Mesenchymal stem cell (in vitro differentiated cells and primary cell): ENCODE measurements around the gene AGGF1.

Source experiments
- DNase-seq: peaks from one replicate; pipeline ENCODE4 v3.0.0-alpha.2; 2013
- H2AFZ ChIP-seq: one replicate; pipeline ENCODE4 v1.6.1; 2013; ENCODE audit warnings: low read depth, mild to moderate bottlenecking, control low read depth, inconsistent platforms, low read length, moderate library complexity
- H2AK5ac ChIP-seq: 2 replicates; pipeline ENCODE4 v1.6.1; 2013; ENCODE audit warnings: low read length, moderate library complexity, mild to moderate bottlenecking, inconsistent platforms; ENCODE audit not compliant: severe bottlenecking
- H2BK120ac ChIP-seq: one replicate; pipeline ENCODE4 v1.6.1; 2013; ENCODE audit warnings: low read depth, mild to moderate bottlenecking, inconsistent platforms, low read length, moderate library complexity
- H2BK12ac ChIP-seq, 2 experiments: one replicate each; pipeline ENCODE4 v1.6.1; 2013; ENCODE audit warnings: inconsistent platforms in 2 of 2, low read length in 2 of 2, mild to moderate bottlenecking in 2 of 2, moderate library complexity in 2 of 2, control low read depth in 1 of 2
- H2BK15ac ChIP-seq: one replicate; pipeline ENCODE4 v1.6.1; 2013; ENCODE audit warnings: mild to moderate bottlenecking, low read depth, inconsistent platforms; ENCODE audit not compliant: poor library complexity, severe bottlenecking
- H2BK5ac ChIP-seq: 2 replicates; pipeline ENCODE4 v1.6.1; 2013; ENCODE audit warnings: low read depth, mild to moderate bottlenecking, low read length, control low read depth, inconsistent platforms; ENCODE audit not compliant: poor library complexity, severe bottlenecking
- H3K14ac ChIP-seq, 2 experiments: one replicate each; pipeline ENCODE4 v1.6.1; 2013; ENCODE audit warnings: inconsistent platforms in 2 of 2, low read length in 2 of 2, control low read depth in 1 of 2, mild to moderate bottlenecking in 1 of 2, moderate library complexity in 1 of 2
- H3K18ac ChIP-seq, 2 experiments: one replicate each; pipeline ENCODE4 v1.6.1; 2013; ENCODE audit warnings: inconsistent platforms in 2 of 2, low read length in 2 of 2, control low read depth in 1 of 2, low read depth in 1 of 2, mild to moderate bottlenecking in 1 of 2
- H3K23ac ChIP-seq, 2 experiments: one replicate each; pipeline ENCODE4 v1.6.1; 2013; ENCODE audit warnings: inconsistent platforms in 2 of 2, low read length in 2 of 2, mild to moderate bottlenecking in 2 of 2, moderate library complexity in 2 of 2, control low read depth in 1 of 2
- H3K27ac ChIP-seq: 2 replicates; pipeline ENCODE4 v1.5.1; 2013; ENCODE audit warnings: mild to moderate bottlenecking, moderate library complexity, low read length, control low read depth, inconsistent platforms; ENCODE audit not compliant: poor library complexity, severe bottlenecking
- H3K27me3 ChIP-seq, 2 experiments: 2 replicates each; pipeline versions ENCODE4 v1.6.1 to v1.7.0; 2013; ENCODE audit warnings: low read length in 2 of 2, mild to moderate bottlenecking in 2 of 2, moderate library complexity in 2 of 2, control low read depth in 1 of 2, inconsistent platforms in 1 of 2; ENCODE audit not compliant: control insufficient read depth in 1 of 2, insufficient read depth in 1 of 2
- H3K36me3 ChIP-seq, 2 experiments: 2 replicates each; pipeline versions ENCODE4 v1.6.1 to v1.7.0; 2013; ENCODE audit warnings: low read length in 2 of 2, control low read depth in 1 of 2, inconsistent platforms in 1 of 2, low read depth in 1 of 2, mild to moderate bottlenecking in 1 of 2; ENCODE audit not compliant: insufficient read depth in 2 of 2, control insufficient read depth in 1 of 2
- H3K4ac ChIP-seq, 2 experiments: one replicate each; pipeline ENCODE4 v1.6.1; 2013; ENCODE audit warnings: inconsistent platforms in 2 of 2, low read length in 2 of 2, mild to moderate bottlenecking in 2 of 2, moderate library complexity in 2 of 2, control low read depth in 1 of 2, low read depth in 1 of 2
- H3K4me1 ChIP-seq: 2 replicates; pipeline ENCODE4 v1.6.1; 2013; ENCODE audit warnings: low read depth, low read length, control low read depth; ENCODE audit not compliant: control insufficient read depth, insufficient read depth
- H3K4me2 ChIP-seq: 2 replicates; pipeline ENCODE4 v1.6.1; 2013; ENCODE audit warnings: low read length, mild to moderate bottlenecking, inconsistent platforms; ENCODE audit not compliant: poor library complexity, severe bottlenecking
- H3K4me3 ChIP-seq, 2 experiments: 2 replicates each; pipeline versions ENCODE4 v1.5.1 to v1.7.0; 2013; ENCODE audit warnings: low read length in 2 of 2, mild to moderate bottlenecking in 2 of 2, control low read depth in 1 of 2, low read depth in 1 of 2; ENCODE audit not compliant: insufficient read depth in 1 of 2
- H3K79me1 ChIP-seq: replicated peaks from 2 replicates; pipeline ENCODE4 v1.6.1; 2013; ENCODE audit warnings: mild to moderate bottlenecking, control low read depth, low read length, inconsistent platforms; ENCODE audit not compliant: poor library complexity, severe bottlenecking
- H3K9ac ChIP-seq: 2 replicates; pipeline ENCODE4 v1.7.0; 2013; ENCODE audit warnings: mild to moderate bottlenecking, low read length, moderate library complexity
- H3K9me3 ChIP-seq: 2 replicates; pipeline ENCODE4 v1.7.0; 2013; ENCODE audit warnings: mild to moderate bottlenecking, low read length; ENCODE audit not compliant: control insufficient read depth
- H4K8ac ChIP-seq: one replicate; pipeline ENCODE4 v1.6.1; 2013; ENCODE audit warnings: inconsistent platforms, mild to moderate bottlenecking, low read length, moderate library complexity
- H4K91ac ChIP-seq: one replicate; pipeline ENCODE4 v1.6.1; 2013; ENCODE audit warnings: mild to moderate bottlenecking, low read length, inconsistent platforms
- WGBS: methylation state at CpG from one replicate; pipeline ENCODE4 v1.1.7; 2013; ENCODE audit warnings: mixed read lengths; 5-methylcytosine and 5-hydroxymethylcytosine counted together

Gene AGGF1

GRCh38 chr5:77015938-77016569 lies 14.2 kb upstream of the AGGF1 start:
- Histone ChIP-seq H3K18ac (no peak overlapping the region), H3K27me3 (no peaks in the 10 kb centered on the region), H4K8ac (no peak overlapping the region), H2BK5ac (no peak overlapping the region), H2BK120ac (no peak overlapping the region), H3K4me3 (no peak overlapping the region), H3K27ac (no peak overlapping the region), H2BK12ac (no peak overlapping the region), H3K9me3 (no peaks in the 10 kb centered on the region), H3K4me1 (no peaks in the 10 kb centered on the region), H3K23ac (no peak overlapping the region), H3K36me3 (no peaks in the 10 kb centered on the region), H3K14ac (no peak overlapping the region), H4K91ac (no peak overlapping the region), H2AK5ac (no peak overlapping the region), H3K9ac (no peak overlapping the region), H2BK15ac (no peak overlapping the region), H3K4ac (no peak overlapping the region), H2AFZ (no peak overlapping the region), H3K4me2 (no peak overlapping the region), H3K79me1 (no peaks in the 10 kb centered on the region)
- peak; percentile 75 for DNase-seq
- 30% methylated on average over 2 of the region's 3 CpGs for WGBS

GRCh38 chr5:77016962-77017361 lies 13.2 kb upstream of the AGGF1 start:
- Histone ChIP-seq H2BK15ac (no peak overlapping the region), H3K4me3 (no peak overlapping the region)
- 91% methylated on average over 1 of the region's 1 CpG for WGBS

GRCh38 chr5:77017668-77018067 lies 12.5 kb upstream of the AGGF1 start:
- H3K36me3 ChIP-seq, result no peaks in the 10 kb centered on the region
- H3K23ac ChIP-seq, result no peak overlapping the region
- WGBS, result 79% methylated on average over 3 of the region's 4 CpGs
- no peaks in the 10 kb centered on the region for H3K79me1 ChIP-seq
- H2BK15ac ChIP-seq, result no peak overlapping the region
- no peaks in the 10 kb centered on the region for H3K4me1 ChIP-seq
- no peak overlapping the region for H3K18ac ChIP-seq
- H3K27ac ChIP-seq, result no peak overlapping the region
- H3K14ac ChIP-seq, result no peak overlapping the region
- H2BK12ac ChIP-seq, result no peak overlapping the region
- H3K4me3 ChIP-seq, result no peak overlapping the region
- H2AFZ ChIP-seq, result no peak overlapping the region
- no peak for DNase-seq
- no peak overlapping the region for H3K4me2 ChIP-seq
- H3K9me3 ChIP-seq, result no peaks in the 10 kb centered on the region
- no peak overlapping the region for H4K8ac ChIP-seq
- peaks cover 0 to 13% of the 10 kb centered on the region in 2 experiments for H3K27me3 ChIP-seq
- no peak overlapping the region for H4K91ac ChIP-seq
- H2AK5ac ChIP-seq, result no peak overlapping the region
- H2BK120ac ChIP-seq, result no peak overlapping the region
- no peak overlapping the region for H3K4ac ChIP-seq
- H2BK5ac ChIP-seq, result no peak overlapping the region
- H3K9ac ChIP-seq, result no peak overlapping the region

More at GRCh38 chr5:77016962-77017361, 13.2 kb upstream of the AGGF1 start:
- Histone ChIP-seq H4K91ac (no peak overlapping the region), H3K9ac (no peak overlapping the region), H3K27ac (no peak overlapping the region), H3K14ac (no peak overlapping the region), H3K27me3 (peaks cover 0 to 6% of the 10 kb centered on the region in 2 experiments), H3K36me3 (no peaks in the 10 kb centered on the region), H2AK5ac (no peak overlapping the region), H2AFZ (no peak overlapping the region), H2BK120ac (no peak overlapping the region), H4K8ac (no peak overlapping the region), H3K9me3 (no peaks in the 10 kb centered on the region), H2BK12ac (no peak overlapping the region), H3K4ac (no peak overlapping the region), H3K79me1 (no peaks in the 10 kb centered on the region), H3K4me2 (no peak overlapping the region), H3K23ac (no peak overlapping the region), H2BK5ac (no peak overlapping the region), H3K18ac (no peak overlapping the region), H3K4me1 (no peaks in the 10 kb centered on the region)
- DNase-seq, result no peak

GRCh38 chr5:77022511-77023417 lies 7.4 kb upstream of the AGGF1 start:
- Histone ChIP-seq H3K27ac (no peak overlapping the region), H2BK5ac (no peak overlapping the region), H2BK15ac (no peak overlapping the region), H3K9me3 (no peaks in the 10 kb centered on the region), H3K4ac (no peak overlapping the region), H3K18ac (no peak overlapping the region), H3K79me1 (no peaks in the 10 kb centered on the region), H2AK5ac (no peak overlapping the region), H3K4me1 (no peaks in the 10 kb centered on the region), H3K14ac (no peak overlapping the region), H3K4me2 (no peak overlapping the region), H3K36me3 (no peaks in the 10 kb centered on the region), H4K91ac (no peak overlapping the region), H3K9ac (no peak overlapping the region), H2BK12ac (no peak overlapping the region), H3K27me3 (peaks cover 0 to 17% of the 10 kb centered on the region in 2 experiments), H3K23ac (no peak overlapping the region), H2BK120ac (no peak overlapping the region), H3K4me3 (no peak overlapping the region), H4K8ac (no peak overlapping the region), H2AFZ (no peak overlapping the region)
- no peak for DNase-seq
- WGBS, result 75% methylated on average over 5 of the region's 7 CpGs
